H54 (cell line): ENCODE results near the gene VWA8.
"Not testable (repeated sequence)": the region's sequence is repeated elsewhere in the genome, so short reads cannot be mapped to it uniquely, and the experiment has no call there.

Experiments
- DNase-seq: peaks from one replicate; pipeline ENCODE4 v3.0.0; 2011; ENCODE audit warnings: low spot score, mixed read lengths; ENCODE audit not compliant: insufficient read length
- FAIRE-seq: peaks from 3 replicates; lab custom pipeline; 2011; peaks lifted over from hg19 to GRCh38; lab: Jason Lieb, UNC
- POLR2A ChIP-seq: IDR thresholded peaks from 2 replicates; pipeline ENCODE4 v1.6.1; 2011; ENCODE audit warnings: low read depth, mild to moderate bottlenecking, low read length

Gene VWA8

GRCh38 chr13:41835871-41836270 lies 125.0 kb downstream of the VWA8 start:
- no peak for FAIRE-seq
- DNase-seq = no peak
- no peak for TF ChIP-seq POLR2A

DNA sequence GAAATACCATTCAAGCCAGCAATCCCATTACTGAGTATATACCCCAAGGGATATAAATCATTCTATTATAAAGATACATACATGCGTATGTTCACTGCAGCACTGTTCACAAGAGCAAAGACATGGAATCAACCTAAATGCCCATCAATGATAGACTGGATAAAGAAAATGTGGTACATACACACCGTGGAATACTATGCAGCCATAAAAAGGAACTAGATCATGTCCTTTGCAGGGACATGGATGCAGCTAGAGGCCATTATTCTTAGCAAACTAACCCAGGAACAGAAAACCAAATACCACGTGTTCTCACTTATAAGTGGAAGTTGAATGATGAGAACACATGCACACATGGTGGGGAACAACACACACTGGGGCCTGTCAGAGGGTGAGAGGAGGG lies 126.2 kb downstream of the VWA8 start:
- not testable (repeated sequence) for FAIRE-seq, DNase-seq

- DNase-seq (no peak), FAIRE-seq (no peak)
Observed at GRCh38 chr13:41833831-41834230, 127.1 kb downstream of the VWA8 start.

DNA sequence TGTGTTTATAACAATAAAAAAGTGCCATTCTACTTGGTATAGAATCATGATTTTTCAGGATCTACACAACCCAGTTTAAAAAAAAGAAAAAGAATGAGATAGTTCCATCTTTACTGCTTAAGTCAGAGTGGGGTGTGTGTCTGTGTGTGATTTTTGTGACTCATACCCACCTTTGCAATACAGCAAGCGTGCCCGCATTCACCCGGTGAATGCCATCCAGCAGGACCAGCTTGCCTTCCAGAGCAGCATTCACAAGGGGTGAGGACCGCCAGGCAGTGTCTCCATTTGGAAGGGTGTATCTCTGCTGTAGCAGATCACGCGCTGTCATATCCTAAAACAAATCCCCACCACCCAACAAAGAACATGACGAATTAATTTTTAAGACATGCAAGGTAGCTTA lies 127.7 kb downstream of the VWA8 start:
- no peak for DNase-seq
- TF ChIP-seq POLR2A = no peak
- no peak for FAIRE-seq

More at GRCh38 chr13:41833831-41834230, 127.1 kb downstream of the VWA8 start:
- no peak for TF ChIP-seq POLR2A

- no peak for TF ChIP-seq POLR2A
- peak; percentile 7 for DNase-seq
- FAIRE-seq = peak; percentile 89
Observed at GRCh38 chr13:41827507-41828213, 133.2 kb downstream of the VWA8 start.

DNA sequence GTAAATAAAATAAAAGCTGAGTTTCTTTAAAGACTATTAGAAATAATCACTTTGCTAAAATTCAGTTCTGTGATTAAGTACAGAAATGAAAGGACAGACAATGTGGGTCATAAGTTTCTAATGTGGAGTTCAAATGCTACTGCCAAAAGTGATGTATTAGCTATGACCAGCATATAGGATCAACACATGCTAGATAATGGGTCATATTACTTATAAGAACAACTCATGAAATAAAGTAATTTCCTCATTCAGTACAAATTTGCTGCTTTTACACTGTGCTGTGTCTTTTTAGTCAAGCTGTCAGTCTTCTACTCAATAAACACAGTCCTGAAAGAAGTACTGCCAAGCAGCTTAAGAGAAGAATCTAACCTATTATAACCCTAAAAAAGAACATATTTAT lies 135.2 kb downstream of the VWA8 start:
- DNase-seq (no peak), FAIRE-seq (no peak)
- no peak for TF ChIP-seq POLR2A

GRCh38 chr13:41823476-41823875 lies 137.4 kb downstream of the VWA8 start:
- no peak for DNase-seq
- no peak for TF ChIP-seq POLR2A
- FAIRE-seq = no peak

GRCh38 chr13:41822560-41822959 lies 138.3 kb downstream of the VWA8 start:
- no peak for FAIRE-seq
- DNase-seq = no peak
- TF ChIP-seq POLR2A = no peak

- DNase-seq = no peak
- no peak for FAIRE-seq
- no peak for TF ChIP-seq POLR2A
Observed at GRCh38 chr13:41821238-41821594, 139.7 kb downstream of the VWA8 start.

- no peak for TF ChIP-seq POLR2A
- no peak for FAIRE-seq
Observed at GRCh38 chr13:41820581-41821237, 140.2 kb downstream of the VWA8 start.

DNA sequence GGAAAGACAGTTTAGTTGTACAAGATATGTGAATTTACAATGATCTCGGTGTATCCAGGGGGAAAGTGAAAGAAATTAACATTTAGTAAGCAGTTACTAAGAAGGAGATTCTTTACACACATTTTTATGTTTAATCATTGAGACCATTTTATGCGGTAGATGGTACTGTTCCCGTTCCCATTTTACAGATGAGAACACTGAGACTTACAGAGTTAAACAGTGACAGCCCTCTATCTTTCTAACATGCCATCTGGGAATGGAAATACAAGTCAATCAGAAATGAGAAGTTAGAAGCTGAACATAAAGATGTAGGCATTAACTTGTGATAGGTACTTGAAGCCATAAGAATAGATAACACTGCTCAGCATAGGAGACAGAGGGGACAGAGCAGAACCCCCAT lies 144.9 kb downstream of the VWA8 start:
- no peak for TF ChIP-seq POLR2A
- FAIRE-seq = no peak
- no peak for DNase-seq

More at GRCh38 chr13:41820581-41821237, 140.2 kb downstream of the VWA8 start:
- DNase-seq = no peak

- no peak for TF ChIP-seq POLR2A
- no peak for DNase-seq
- FAIRE-seq = no peak
Observed at GRCh38 chr13:41813426-41813825, 147.5 kb downstream of the VWA8 start.

GRCh38 chr13:41812851-41813250 lies 148.1 kb downstream of the VWA8 start:
- FAIRE-seq (no peak), DNase-seq (no peak)
- TF ChIP-seq POLR2A = no peak

- FAIRE-seq (no peak), DNase-seq (no peak)
- TF ChIP-seq POLR2A = no peak
Observed at GRCh38 chr13:41812237-41812636, 148.7 kb downstream of the VWA8 start.

DNA sequence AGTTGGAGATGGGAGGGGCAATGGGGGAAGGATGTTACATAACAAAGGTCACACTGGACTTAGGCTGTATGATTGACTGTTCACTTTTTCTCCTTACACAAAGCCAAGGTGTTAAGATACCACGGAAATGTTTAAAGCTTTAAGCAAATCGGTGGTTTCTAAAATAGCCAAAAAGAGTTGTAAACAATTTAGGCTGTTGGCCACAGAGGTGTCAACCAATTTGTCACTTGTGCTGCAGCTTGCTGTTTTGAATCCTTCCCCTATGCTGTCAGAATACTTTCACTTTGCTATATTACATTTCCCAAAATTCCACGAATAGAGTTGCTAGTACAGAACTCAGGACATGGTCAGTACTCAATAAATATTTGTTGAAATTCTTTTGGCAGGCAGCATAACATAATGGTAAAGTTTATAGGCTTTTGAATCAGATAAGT lies 149.3 kb downstream of the VWA8 start:
- TF ChIP-seq POLR2A = no peak
- DNase-seq = no peak
- FAIRE-seq = no peak

- no peak for DNase-seq
- no peak for FAIRE-seq
- no peak for TF ChIP-seq POLR2A
Observed at GRCh38 chr13:41809962-41810361, 150.9 kb downstream of the VWA8 start.

- not testable (repeated sequence) for FAIRE-seq, DNase-seq
Observed at GRCh38 chr13:41803445-41803735, 157.5 kb downstream of the VWA8 start.
